DMS 273 treated with DMSO at 0.1 percent for 48 hours (cell line): ENCODE measurements around the gene NLK.
"Not testable (repeated sequence)": the region's sequence is repeated elsewhere in the genome, so short reads cannot be mapped to it uniquely, and the experiment has no call there.

Experiments used
- DNase-seq: peaks from one replicate; lab custom pipeline; 2025; lab: John Stamatoyannopoulos, UW

The NLK gene

GRCh38 chr17:28042657-28042720, at the start of gene NLK:
TSS of gene NLK (plus strand) at chr17:28042677. CDS start at chr17:28042874, 197 bp downstream.
- no peak for DNase-seq

DNA sequence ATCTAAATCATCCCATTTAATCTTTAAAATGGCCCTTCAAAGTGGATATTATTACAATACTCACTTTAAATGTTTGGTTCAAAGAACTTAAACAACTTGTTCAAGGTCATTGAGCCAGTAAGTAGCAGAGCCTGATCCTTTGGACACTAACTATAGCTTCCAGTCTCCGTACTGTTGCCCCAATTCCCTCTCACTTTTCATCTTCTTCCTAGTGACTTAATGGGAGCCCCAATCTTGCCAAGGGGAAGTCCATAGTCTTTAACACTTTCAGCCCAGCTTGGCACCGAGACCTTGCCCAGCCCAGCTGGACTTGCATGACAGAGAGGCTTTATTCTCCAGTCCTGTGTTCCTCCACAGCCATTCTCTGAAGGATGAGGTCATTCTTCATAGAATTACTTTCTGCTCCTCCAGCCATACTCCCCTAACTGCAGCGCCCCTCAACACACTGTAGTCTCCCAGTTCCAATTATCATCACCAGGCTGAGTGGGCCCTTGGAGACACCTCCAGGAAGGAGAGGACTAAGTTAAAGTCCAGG, 49.2 kb upstream of the NLK start:
- DNase-seq, result no peak

DNA sequence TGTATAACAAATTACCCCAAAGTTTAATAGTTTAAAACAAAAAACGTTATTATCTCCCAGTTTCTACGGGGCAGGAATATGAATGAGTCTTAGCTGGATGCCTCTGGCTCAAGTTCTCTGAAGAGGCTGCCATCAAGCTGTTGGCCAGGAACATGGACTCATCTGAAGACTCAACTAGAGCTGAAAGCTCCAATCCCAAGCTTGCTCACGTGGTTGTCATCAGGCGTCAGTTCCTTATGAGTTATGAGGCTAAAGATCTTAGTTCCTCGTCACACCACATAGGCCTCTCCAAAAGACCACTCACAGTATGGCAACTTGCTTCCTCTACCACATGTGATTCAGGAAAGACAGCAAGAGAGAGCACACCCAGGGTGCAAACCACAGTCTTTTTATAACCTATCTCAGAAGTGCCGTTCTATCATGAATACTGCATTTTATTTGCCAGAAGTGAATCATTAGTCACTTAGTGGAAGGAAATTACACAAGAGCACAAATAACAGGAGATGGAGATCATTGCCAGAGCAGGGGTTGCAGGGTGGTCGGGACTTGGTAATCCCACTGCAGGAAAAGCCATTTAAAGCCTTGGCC, 48.7 kb upstream of the NLK start:
- DNase-seq, result no peak

GRCh38 chr17:27994586-27994985, 47.9 kb upstream of the NLK start:
- no peak for DNase-seq

DNA sequence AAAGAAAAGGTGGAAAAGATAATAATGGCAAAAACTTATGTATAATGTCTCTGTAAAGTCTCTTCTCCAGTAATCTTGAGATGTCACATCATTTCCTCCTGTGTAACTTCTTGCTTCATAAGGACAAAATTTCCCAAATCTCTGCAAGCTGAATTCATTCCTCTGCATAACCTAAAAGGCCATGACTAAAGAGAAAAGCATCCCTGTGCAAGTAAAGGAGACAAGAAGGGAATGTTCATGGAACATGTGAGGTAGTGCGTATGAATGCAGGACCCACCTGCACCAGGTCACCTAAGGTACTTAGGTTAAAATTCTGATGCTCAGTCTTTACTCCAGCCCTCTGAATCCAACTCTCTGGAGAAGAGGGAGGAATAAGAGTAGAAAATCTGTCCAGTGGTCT, 46.9 kb upstream of the NLK start:
- DNase-seq, result no peak

DNA sequence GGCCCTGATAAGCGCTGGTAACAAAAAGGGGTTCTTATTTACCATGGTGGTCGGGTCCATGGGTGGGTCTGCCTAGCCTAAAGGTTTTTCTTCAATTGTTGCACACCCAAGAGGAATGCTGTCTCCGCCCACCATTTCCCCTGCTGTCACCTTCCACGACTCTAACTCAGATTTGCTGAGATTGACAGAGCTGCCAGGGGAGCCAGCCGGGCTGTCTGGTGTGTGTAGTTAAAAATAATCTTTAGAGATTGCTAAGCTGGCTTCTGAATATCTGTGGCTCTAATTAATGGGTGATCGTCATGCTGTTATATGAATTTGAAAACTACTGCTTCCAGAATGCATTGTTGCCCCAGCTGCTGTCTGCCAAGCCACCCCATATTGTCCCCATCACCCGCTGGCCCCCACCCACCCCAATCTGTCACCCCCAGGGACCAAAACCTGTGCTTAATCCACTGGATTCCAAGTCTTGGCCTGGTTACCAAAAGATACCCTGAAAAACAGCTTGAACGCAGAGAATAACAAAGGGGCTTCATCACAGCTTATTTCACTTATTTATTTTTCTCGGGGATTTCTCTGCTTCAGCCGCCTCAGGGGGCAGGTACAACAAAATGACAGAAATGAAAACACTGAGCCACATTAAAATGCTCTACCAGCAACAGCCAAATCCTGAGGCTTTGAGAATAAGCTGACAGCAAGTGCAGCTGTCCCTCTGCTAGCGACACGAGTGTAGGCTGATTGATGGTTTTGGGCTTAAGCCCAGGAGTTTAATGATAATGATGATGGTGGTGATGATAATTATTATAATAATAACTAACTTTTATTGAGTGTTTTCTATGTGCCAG, 46.1 kb upstream of the NLK start:
- DNase-seq, result peak; percentile 32

- DNase-seq, result no peak
Observed at GRCh38 chr17:27997044-27997401, 45.5 kb upstream of the NLK start.

GRCh38 chr17:27997522-27997921, 45.0 kb upstream of the NLK start:
- no peak for DNase-seq

DNA sequence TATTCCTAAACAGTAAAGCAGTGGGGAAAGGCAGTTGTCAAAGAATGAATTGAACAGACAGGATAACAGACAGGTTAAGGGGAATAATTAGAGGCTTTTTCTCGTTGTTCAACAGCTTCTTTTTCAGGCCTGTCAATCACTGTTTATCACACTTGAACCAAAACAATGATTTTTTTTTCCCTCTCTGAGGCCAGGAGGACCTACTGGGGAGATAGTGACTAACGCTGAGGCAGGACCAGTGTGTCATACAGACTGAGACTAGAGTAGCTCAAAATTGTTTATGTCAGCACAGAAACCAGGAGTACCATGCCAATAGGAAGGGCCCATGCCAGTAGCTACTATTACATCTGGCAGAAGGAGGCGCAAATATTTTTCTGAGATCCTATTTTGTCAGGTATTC, 41.3 kb upstream of the NLK start:
- no peak for DNase-seq

GRCh38 chr17:28004344-28004743, 38.1 kb upstream of the NLK start:
- no peak for DNase-seq

GRCh38 chr17:28007925-28008324, 34.6 kb upstream of the NLK start:
- DNase-seq, result not testable (repeated sequence)

GRCh38 chr17:28008513-28008912, 34.0 kb upstream of the NLK start:
- DNase-seq, result no peak

- DNase-seq, result no peak
Observed at GRCh38 chr17:28010406-28010805, 32.1 kb upstream of the NLK start.

DNA sequence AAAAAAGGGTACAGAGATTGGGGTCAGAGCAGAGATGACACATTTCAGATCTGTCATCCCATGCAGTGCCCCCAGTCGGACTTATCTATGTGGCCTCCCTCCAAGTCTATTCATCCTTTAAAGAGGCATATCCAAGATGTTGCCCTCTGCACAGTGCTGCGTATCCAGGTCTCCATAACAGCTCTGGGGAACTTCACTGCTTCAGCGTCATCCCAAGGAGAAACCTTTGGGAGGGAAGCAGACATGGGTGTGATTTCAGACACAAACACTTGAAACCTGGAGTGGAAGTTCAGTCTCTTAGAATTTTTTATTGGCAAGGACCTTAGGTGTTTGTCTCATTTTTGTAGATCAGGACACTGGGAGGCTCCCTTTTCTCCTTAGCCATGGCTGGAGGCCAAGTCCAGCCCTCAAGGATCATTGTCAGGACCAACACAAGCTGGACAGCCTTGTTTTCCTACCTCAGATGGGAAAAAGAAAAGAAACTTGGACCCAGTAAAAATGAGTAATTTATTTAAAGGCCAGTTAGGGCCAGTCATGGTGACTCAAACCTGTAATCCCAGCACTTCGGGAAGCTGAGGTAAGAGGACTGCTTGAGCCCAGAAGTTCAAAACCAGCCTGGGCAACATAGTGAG, 23.9 kb upstream of the NLK start:
- no peak for DNase-seq

DNA sequence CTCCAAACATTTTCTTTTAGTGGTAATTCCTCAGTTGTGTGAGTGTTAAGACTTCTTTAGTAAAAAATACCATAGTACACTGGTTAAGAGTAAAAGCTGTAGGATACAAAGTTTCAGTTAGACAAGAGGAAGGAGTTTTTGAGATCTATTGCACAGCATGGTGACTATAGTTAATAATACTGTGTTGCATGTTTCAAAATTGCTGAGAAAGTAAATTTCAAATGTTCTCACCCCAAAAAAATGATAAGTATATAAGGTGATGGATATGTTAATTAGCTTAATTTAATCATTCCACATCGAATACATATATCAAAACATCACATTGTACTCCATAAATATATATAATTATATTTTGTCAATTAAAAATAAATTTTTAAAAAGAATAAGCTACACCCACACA, 22.0 kb upstream of the NLK start:
- DNase-seq, result no peak

DNA sequence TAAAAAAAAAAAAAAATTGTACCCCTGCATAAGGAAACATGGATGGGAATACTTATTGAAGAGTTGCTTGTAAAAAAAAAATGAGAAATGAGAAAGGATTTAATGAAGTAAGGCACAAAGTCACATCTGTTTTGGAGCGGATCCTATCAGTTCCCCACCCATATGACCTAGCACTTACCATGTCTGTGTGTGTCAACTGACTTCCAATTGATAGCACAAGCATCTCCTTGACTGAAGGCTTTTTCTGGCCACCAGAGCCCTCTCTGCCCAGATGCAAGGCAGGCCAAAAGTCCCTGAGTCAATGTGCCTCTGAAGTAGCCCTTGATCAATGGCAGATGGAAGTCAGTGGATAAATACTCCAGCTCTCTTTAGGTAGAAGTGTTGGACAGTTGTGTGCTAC, 13.4 kb upstream of the NLK start:
- no peak for DNase-seq

GRCh38 chr17:28030386-28030785, 12.1 kb upstream of the NLK start:
- no peak for DNase-seq

DNA sequence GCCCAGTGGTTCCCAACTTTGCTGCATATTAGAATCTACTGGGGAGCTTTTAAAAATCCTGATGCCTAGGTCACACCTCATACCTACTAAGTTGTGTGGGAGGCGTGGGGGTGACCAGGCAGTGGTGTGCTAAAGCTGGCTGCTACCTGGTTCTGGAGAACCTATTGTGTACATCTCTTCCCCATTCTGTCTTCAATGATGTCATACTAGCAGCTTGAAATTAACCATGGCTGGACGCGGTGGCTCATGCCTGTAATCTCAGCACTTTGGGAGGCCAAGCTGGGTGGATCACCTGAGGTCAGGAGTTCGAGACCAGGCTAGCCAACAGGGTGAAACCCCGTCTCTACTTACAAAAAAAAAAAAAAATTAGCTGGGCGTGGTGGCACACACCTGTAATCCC, 11.3 kb upstream of the NLK start:
- no peak for DNase-seq

GRCh38 chr17:28033972-28034714, 8.3 kb upstream of the NLK start:
- no peak for DNase-seq

- DNase-seq, result not testable (repeated sequence)
Observed at GRCh38 chr17:28035452-28035851, 7.0 kb upstream of the NLK start.

GRCh38 chr17:28035884-28036283, 6.6 kb upstream of the NLK start:
- DNase-seq, result not testable (repeated sequence)

- no peak for DNase-seq
Observed at GRCh38 chr17:28038802-28039201, 3.7 kb upstream of the NLK start.

- DNase-seq, result no peak
Observed at GRCh38 chr17:28039251-28039650, 3.2 kb upstream of the NLK start.
